ENCODE measurements around the gene DSTN. TPM values are rescaled to one million over a fixed set of nuclear protein-coding genes. Genes with fewer than 3 reads are reported as not detected.

DSTN gene
- total and polyA plus RNA-seq, 9 of the 15 experiments (the other 6 are each of a cell fraction or from before 2014, with no cell fraction given), result 25.7 to 88.3 (median 61.0) TPM

GRCh38 chr20:17530153-17530552 is 39.7 kb upstream of the DSTN start:
- ChIA-PET POLR2A (no interaction called here), CTCF (ENCODE audit: low intra/inter-chr PET ratio) (no interaction called here)
- DNase-seq (ENCODE audit: extremely low read depth in 1 of 4, low spot score in 3 of 4) (no peak), ATAC-seq (no peak), FAIRE-seq (no peak)
- peaks cover 0 to 5% of the 10 kb centered on the region in 2 experiments; a peak in 2 of 5 replicates for H3K27me3 ChIP-seq (ENCODE audit: control insufficient read depth in 2 of 2, insufficient read depth in 2 of 2, low read length in 2 of 2)
- H3K27ac ChIP-seq (ENCODE audit: extremely low read depth, low read depth, low read length), result no peak overlapping the region
- no peaks in the 10 kb centered on the region for H3K9me1 ChIP-seq (ENCODE audit: control insufficient read depth, insufficient read depth, low read length)
- H4K20me1 ChIP-seq (replicated peaks; ENCODE audit: control insufficient read depth, insufficient read depth, low read length), result no peaks in the 10 kb centered on the region
- H3K4me2 ChIP-seq (ENCODE audit: insufficient read depth, low read length), result no peak overlapping the region
- no peak overlapping the region for H3K4me3 ChIP-seq
- H3K9me3 ChIP-seq (replicated peaks; ENCODE audit: control insufficient read depth, insufficient read depth, low read depth, low read length), result no peaks in the 10 kb centered on the region
- no peak overlapping the region for H3K9ac ChIP-seq (ENCODE audit: insufficient read depth in 1 of 2, low read depth in 2 of 2, low read length in 2 of 2)
- intact Hi-C loops (cut with micrococcal nuclease) (loop anchor here (10.0 kb wide), 2 partner anchors 365 to 465 kb away; no protein-coding TSS in a partner anchor), in situ Hi-C loops (cut with MboI) (no loop called here)
- no peaks in the 10 kb centered on the region for H3K79me2 ChIP-seq (ENCODE audit: control insufficient read depth, insufficient read depth, low read length)
- 12% methylated on average over 7 of the region's 7 CpGs for WGBS (ENCODE audit: insufficient coverage, low coverage, missing lambda C conversion rate)
- H2AFZ ChIP-seq (ENCODE audit: low read depth, low read length), result no peak overlapping the region
- BruUV-seq (replicated peaks), result no TSS peak
- H3K36me3 ChIP-seq (ENCODE audit: control insufficient read depth, insufficient read depth, low read length), result no peaks in the 10 kb centered on the region
- H3K4me1 ChIP-seq (replicated peaks in 1 of 2; ENCODE audit: control insufficient read depth in 2 of 2, insufficient read depth in 2 of 2, low read length in 2 of 2), result 0 out of 5 replicates have a peak, but pooled peaks cover 0 to 5% of the 10 kb centered on the region in 2 experiments
- TF ChIP-seq ZNF444 (CRISPR knock-in tag; IDR thresholded peaks at IDR 0.05) (no peak), ZNF134 (CRISPR knock-in tag; conservative IDR thresholded peaks at IDR 0.05) (no peak), PRDM10 (IDR thresholded peaks at IDR 0.05; ENCODE audit: partially characterized antibody) (no peak), HES1 (IDR thresholded peaks at IDR 0.05; ENCODE audit: low read depth) (no peak), SAFB2 (IDR thresholded peaks at IDR 0.05; ENCODE audit: borderline replicate concordance, low read depth, low read length, severe bottlenecking) (no peak), POLR2B (IDR thresholded peaks at IDR 0.05; ENCODE audit: low read depth, partially characterized antibody) (no peak), ZNF436 (CRISPR knock-in tag; IDR thresholded peaks at IDR 0.05) (no peak)
- TF ChIP-seq, protein P1, sequence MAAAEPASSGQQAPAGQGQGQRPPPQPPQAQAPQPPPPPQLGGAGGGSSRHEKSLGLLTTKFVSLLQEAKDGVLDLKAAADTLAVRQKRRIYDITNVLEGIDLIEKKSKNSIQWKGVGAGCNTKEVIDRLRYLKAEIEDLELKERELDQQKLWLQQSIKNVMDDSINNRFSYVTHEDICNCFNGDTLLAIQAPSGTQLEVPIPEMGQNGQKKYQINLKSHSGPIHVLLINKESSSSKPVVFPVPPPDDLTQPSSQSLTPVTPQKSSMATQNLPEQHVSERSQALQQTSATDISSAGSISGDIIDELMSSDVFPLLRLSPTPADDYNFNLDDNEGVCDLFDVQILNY (CRISPR knock-in tag; IDR thresholded peaks at IDR 0.05), result no peak
- TF ChIP-seq, protein P2, sequence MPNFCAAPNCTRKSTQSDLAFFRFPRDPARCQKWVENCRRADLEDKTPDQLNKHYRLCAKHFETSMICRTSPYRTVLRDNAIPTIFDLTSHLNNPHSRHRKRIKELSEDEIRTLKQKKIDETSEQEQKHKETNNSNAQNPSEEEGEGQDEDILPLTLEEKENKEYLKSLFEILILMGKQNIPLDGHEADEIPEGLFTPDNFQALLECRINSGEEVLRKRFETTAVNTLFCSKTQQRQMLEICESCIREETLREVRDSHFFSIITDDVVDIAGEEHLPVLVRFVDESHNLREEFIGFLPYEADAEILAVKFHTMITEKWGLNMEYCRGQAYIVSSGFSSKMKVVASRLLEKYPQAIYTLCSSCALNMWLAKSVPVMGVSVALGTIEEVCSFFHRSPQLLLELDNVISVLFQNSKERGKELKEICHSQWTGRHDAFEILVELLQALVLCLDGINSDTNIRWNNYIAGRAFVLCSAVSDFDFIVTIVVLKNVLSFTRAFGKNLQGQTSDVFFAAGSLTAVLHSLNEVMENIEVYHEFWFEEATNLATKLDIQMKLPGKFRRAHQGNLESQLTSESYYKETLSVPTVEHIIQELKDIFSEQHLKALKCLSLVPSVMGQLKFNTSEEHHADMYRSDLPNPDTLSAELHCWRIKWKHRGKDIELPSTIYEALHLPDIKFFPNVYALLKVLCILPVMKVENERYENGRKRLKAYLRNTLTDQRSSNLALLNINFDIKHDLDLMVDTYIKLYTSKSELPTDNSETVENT (CRISPR knock-in tag; IDR thresholded peaks at IDR 0.05), result no peak
- TF ChIP-seq, protein P3, sequence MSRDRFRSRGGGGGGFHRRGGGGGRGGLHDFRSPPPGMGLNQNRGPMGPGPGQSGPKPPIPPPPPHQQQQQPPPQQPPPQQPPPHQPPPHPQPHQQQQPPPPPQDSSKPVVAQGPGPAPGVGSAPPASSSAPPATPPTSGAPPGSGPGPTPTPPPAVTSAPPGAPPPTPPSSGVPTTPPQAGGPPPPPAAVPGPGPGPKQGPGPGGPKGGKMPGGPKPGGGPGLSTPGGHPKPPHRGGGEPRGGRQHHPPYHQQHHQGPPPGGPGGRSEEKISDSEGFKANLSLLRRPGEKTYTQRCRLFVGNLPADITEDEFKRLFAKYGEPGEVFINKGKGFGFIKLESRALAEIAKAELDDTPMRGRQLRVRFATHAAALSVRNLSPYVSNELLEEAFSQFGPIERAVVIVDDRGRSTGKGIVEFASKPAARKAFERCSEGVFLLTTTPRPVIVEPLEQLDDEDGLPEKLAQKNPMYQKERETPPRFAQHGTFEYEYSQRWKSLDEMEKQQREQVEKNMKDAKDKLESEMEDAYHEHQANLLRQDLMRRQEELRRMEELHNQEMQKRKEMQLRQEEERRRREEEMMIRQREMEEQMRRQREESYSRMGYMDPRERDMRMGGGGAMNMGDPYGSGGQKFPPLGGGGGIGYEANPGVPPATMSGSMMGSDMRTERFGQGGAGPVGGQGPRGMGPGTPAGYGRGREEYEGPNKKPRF (IDR thresholded peaks at IDR 0.05; ENCODE audit: low read depth, low read length), result no peak
